ENCODE data around the gene CTTN.

The CTTN gene

DNA sequence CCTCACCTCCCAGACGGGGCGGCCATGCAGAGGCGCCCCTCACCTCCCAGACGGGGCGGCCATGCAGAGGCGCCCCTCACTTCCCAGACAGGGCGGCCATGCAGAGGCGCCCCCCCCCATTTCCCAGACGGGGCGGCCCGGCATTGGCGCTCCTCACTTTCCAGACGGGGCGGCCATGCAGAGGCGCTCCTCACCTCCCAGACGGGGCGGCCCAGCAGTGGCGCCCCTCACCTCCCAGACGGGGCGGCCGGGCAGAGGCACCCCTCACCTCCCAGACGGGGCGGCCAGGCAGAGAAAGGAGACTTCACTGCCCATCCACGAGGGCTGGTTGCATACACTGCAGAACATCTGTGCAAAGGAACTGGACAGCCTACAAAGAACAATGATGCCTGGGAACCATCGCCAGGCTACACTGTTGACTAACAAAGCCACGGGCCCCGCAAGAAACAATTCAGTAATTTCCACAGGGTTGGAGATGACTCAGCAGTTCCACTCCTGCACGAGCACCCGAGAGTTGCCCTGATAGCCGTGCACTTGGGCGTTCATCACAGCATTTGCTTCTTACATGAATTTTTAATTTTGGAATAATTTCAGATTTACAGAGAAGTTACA is 58.7 kb downstream of the CTTN start:
- no CpG with 5 or more reads among the region's 31 CpGs for WGBS (ENCODE audit: extremely low coverage, insufficient coverage, low lambda C conversion rate)
- no peak overlapping the region for H3K56ac ChIP-seq (ENCODE audit: low read length)
- DNase-seq: no peak

GRCh38 chr11:70458736-70459135 is 60.4 kb downstream of the CTTN start:
- Histone ChIP-seq H3K4me3 (ENCODE audit: low read length) (no peak overlapping the region), H4K5ac (ENCODE audit: low read length) (no peak overlapping the region), H3K4me1 (ENCODE audit: control insufficient read depth, low read depth, low read length) (no peaks in the 10 kb centered on the region), H4K8ac (ENCODE audit: low read depth, low read length) (no peak overlapping the region), H3K79me2 (ENCODE audit: control insufficient read depth, insufficient read depth, low read length) (no peaks in the 10 kb centered on the region), H3K18ac (ENCODE audit: low read length) (no peak overlapping the region), H3K79me1 (ENCODE audit: low read length) (no peaks in the 10 kb centered on the region), H2BK15ac (replicated peaks; ENCODE audit: low read depth) (no peak overlapping the region), H2AK5ac (ENCODE audit: low read length) (no peak overlapping the region), H2BK120ac (ENCODE audit: low read depth, low read length) (no peak overlapping the region), H3K36me3 (ENCODE audit: control insufficient read depth, insufficient read depth, low read length) (no peaks in the 10 kb centered on the region), H3K4ac (ENCODE audit: low read depth, low read length) (no peak overlapping the region), H3K27me3 (ENCODE audit: insufficient read depth, low read length, poor library complexity) (no peaks in the 10 kb centered on the region), H3K23ac (ENCODE audit: low read length) (no peak overlapping the region), H3K4me2 (ENCODE audit: low read length) (no peak overlapping the region), H3K9ac (ENCODE audit: low read length) (no peak overlapping the region), H3K56ac (ENCODE audit: low read length) (no peak overlapping the region), H2BK5ac (ENCODE audit: low read length) (no peak overlapping the region), H3K27ac (ENCODE audit: low read depth, low read length) (no peak overlapping the region)
- DNase-seq: no peak
- WGBS (ENCODE audit: extremely low coverage, insufficient coverage, low lambda C conversion rate): no CpG with 5 or more reads among the region's 2 CpGs

More for the DNA sequence above, 58.7 kb downstream of the CTTN start:
- Histone ChIP-seq H4K8ac (ENCODE audit: low read depth, low read length) (no peak overlapping the region), H3K9ac (ENCODE audit: low read length) (no peak overlapping the region), H2BK120ac (ENCODE audit: low read depth, low read length) (no peak overlapping the region), H2BK15ac (replicated peaks; ENCODE audit: low read depth) (no peak overlapping the region), H3K27ac (ENCODE audit: low read depth, low read length) (no peak overlapping the region), H2BK5ac (ENCODE audit: low read length) (no peak overlapping the region), H3K18ac (ENCODE audit: low read length) (no peak overlapping the region), H3K4ac (ENCODE audit: low read depth, low read length) (no peak overlapping the region), H3K79me2 (ENCODE audit: control insufficient read depth, insufficient read depth, low read length) (no peaks in the 10 kb centered on the region), H2AK5ac (ENCODE audit: low read length) (no peak overlapping the region), H3K27me3 (ENCODE audit: insufficient read depth, low read length, poor library complexity) (no peaks in the 10 kb centered on the region), H4K5ac (ENCODE audit: low read length) (no peak overlapping the region), H3K4me1 (ENCODE audit: control insufficient read depth, low read depth, low read length) (no peaks in the 10 kb centered on the region), H3K4me2 (ENCODE audit: low read length) (no peak overlapping the region), H3K4me3 (ENCODE audit: low read length) (no peak overlapping the region), H3K79me1 (ENCODE audit: low read length) (no peaks in the 10 kb centered on the region), H3K36me3 (ENCODE audit: control insufficient read depth, insufficient read depth, low read length) (no peaks in the 10 kb centered on the region), H3K23ac (ENCODE audit: low read length) (no peak overlapping the region)

DNA sequence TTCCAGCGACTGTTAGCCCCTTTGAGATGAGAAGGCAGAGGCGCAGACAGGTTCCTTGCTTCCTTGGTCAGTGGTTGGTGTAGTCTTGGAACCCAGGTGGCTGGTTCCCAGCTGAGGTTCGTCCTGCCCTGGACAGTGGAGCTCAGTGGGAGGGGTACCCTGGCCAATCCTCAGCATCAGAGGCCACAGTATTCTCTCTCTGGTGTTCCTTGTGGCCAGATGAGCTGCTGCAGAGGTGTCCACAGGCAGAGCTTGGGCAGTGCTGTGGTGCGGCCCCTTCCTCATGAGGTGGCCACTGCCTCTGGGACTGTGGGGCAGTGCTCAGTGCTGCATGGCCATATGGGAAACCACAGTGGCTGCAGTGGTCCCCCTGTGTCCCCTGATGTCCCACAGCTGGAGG is 61.8 kb downstream of the CTTN start:
- no peak overlapping the region for H3K27ac ChIP-seq (ENCODE audit: low read depth, low read length)
- no peak overlapping the region for H3K4me3 ChIP-seq (ENCODE audit: low read length)
- no peak for DNase-seq
- H3K4me2 ChIP-seq (ENCODE audit: low read length): no peak overlapping the region
- no peak overlapping the region for H3K18ac ChIP-seq (ENCODE audit: low read length)
- no peak overlapping the region for H2BK5ac ChIP-seq (ENCODE audit: low read length)
- no peaks in the 10 kb centered on the region for H3K79me2 ChIP-seq (ENCODE audit: control insufficient read depth, insufficient read depth, low read length)
- no peaks in the 10 kb centered on the region for H3K27me3 ChIP-seq (ENCODE audit: insufficient read depth, low read length, poor library complexity)
- no peak overlapping the region for H4K8ac ChIP-seq (ENCODE audit: low read depth, low read length)
- no peak overlapping the region for H2BK15ac ChIP-seq (replicated peaks; ENCODE audit: low read depth)
- H2BK120ac ChIP-seq (ENCODE audit: low read depth, low read length): no peak overlapping the region
- WGBS (ENCODE audit: extremely low coverage, insufficient coverage, low lambda C conversion rate): no CpG with 5 or more reads among the region's 4 CpGs
- H3K4me1 ChIP-seq (ENCODE audit: control insufficient read depth, low read depth, low read length): no peaks in the 10 kb centered on the region
- no peak overlapping the region for H3K56ac ChIP-seq (ENCODE audit: low read length)
- no peak overlapping the region for H4K5ac ChIP-seq (ENCODE audit: low read length)
- H3K4ac ChIP-seq (ENCODE audit: low read depth, low read length): no peak overlapping the region
- no peak overlapping the region for H3K23ac ChIP-seq (ENCODE audit: low read length)
- no peak overlapping the region for H2AK5ac ChIP-seq (ENCODE audit: low read length)
- H3K9ac ChIP-seq (ENCODE audit: low read length): no peak overlapping the region
- H3K79me1 ChIP-seq (ENCODE audit: low read length): no peaks in the 10 kb centered on the region
- H3K36me3 ChIP-seq (ENCODE audit: control insufficient read depth, insufficient read depth, low read length): no peaks in the 10 kb centered on the region

- Histone ChIP-seq H3K27me3 (ENCODE audit: insufficient read depth, low read length, poor library complexity) (no peaks in the 10 kb centered on the region), H2BK120ac (ENCODE audit: low read depth, low read length) (no peak overlapping the region), H3K9ac (ENCODE audit: low read length) (no peak overlapping the region), H3K56ac (ENCODE audit: low read length) (no peak overlapping the region), H3K4me2 (ENCODE audit: low read length) (no peak overlapping the region), H4K8ac (ENCODE audit: low read depth, low read length) (no peak overlapping the region), H2BK15ac (replicated peaks; ENCODE audit: low read depth) (no peak overlapping the region), H3K27ac (ENCODE audit: low read depth, low read length) (no peak overlapping the region), H2AK5ac (ENCODE audit: low read length) (no peak overlapping the region), H3K4me1 (ENCODE audit: control insufficient read depth, low read depth, low read length) (no peaks in the 10 kb centered on the region), H3K23ac (ENCODE audit: low read length) (no peak overlapping the region), H3K18ac (ENCODE audit: low read length) (no peak overlapping the region), H2BK5ac (ENCODE audit: low read length) (no peak overlapping the region), H3K79me1 (ENCODE audit: low read length) (no peaks in the 10 kb centered on the region), H4K5ac (ENCODE audit: low read length) (no peak overlapping the region), H3K4ac (ENCODE audit: low read depth, low read length) (no peak overlapping the region), H3K79me2 (ENCODE audit: control insufficient read depth, insufficient read depth, low read length) (no peaks in the 10 kb centered on the region), H3K4me3 (ENCODE audit: low read length) (no peak overlapping the region), H3K36me3 (ENCODE audit: control insufficient read depth, insufficient read depth, low read length) (no peaks in the 10 kb centered on the region)
- no CpG with 5 or more reads among the region's 10 CpGs for WGBS (ENCODE audit: extremely low coverage, insufficient coverage, low lambda C conversion rate)
- no peak for DNase-seq
These were observed 62.6 kb downstream of the CTTN start for GRCh38 chr11:70460964-70461363.

DNA sequence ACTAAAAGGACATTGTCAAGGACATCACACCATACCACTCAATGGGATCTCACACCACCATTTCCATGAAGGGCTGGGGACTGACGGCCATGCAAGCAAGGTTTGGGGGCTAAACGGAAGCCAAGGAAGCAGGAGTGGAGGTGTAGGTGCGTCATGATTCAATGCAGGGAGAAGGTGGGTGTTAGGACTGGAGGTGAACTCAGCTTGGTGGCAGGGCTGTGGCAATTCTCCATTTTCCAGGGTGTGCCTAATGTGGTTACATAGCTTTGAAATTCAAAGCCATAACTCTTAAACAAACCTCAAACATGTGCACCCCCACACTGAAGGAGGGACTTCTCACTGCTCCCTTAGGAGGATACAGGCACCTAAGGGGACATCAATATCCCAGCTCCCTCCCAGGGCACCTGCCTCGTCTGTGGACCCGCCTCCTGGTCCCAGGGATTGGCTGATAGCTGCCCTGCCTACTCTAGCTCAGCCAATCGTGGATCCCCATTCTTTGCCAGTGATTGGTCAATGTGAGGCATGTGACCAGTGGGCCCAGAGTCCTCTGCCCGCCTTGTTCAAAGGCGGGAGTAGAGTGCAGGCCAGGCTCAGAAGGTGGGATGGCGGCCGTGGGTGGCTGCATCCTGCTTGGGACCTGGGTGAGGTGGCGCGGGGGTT is 64.6 kb downstream of the CTTN start:
- no peak overlapping the region for H2BK15ac ChIP-seq (replicated peaks; ENCODE audit: low read depth)
- no CpG with 5 or more reads among the region's 12 CpGs for WGBS (ENCODE audit: extremely low coverage, insufficient coverage, low lambda C conversion rate)
- no peaks in the 10 kb centered on the region for H3K79me1 ChIP-seq (ENCODE audit: low read length)
- no peaks in the 10 kb centered on the region for H3K79me2 ChIP-seq (ENCODE audit: control insufficient read depth, insufficient read depth, low read length)
- H3K56ac ChIP-seq (ENCODE audit: low read length): no peak overlapping the region
- H3K4me2 ChIP-seq (ENCODE audit: low read length): no peak overlapping the region
- no peak overlapping the region for H3K18ac ChIP-seq (ENCODE audit: low read length)
- no peaks in the 10 kb centered on the region for H3K36me3 ChIP-seq (ENCODE audit: control insufficient read depth, insufficient read depth, low read length)
- H4K5ac ChIP-seq (ENCODE audit: low read length): no peak overlapping the region
- H2BK5ac ChIP-seq (ENCODE audit: low read length): no peak overlapping the region
- H3K27ac ChIP-seq (ENCODE audit: low read depth, low read length): no peak overlapping the region
- H2BK120ac ChIP-seq (ENCODE audit: low read depth, low read length): no peak overlapping the region
- no peak overlapping the region for H3K23ac ChIP-seq (ENCODE audit: low read length)
- no peaks in the 10 kb centered on the region for H3K27me3 ChIP-seq (ENCODE audit: insufficient read depth, low read length, poor library complexity)
- no peak overlapping the region for H3K4ac ChIP-seq (ENCODE audit: low read depth, low read length)
- H3K4me1 ChIP-seq (ENCODE audit: control insufficient read depth, low read depth, low read length): no peaks in the 10 kb centered on the region
- H3K9ac ChIP-seq (ENCODE audit: low read length): no peak overlapping the region
- H3K4me3 ChIP-seq (ENCODE audit: low read length): no peak overlapping the region
- no peak overlapping the region for H4K8ac ChIP-seq (ENCODE audit: low read depth, low read length)
- DNase-seq: peak; percentile 50
- no peak overlapping the region for H2AK5ac ChIP-seq (ENCODE audit: low read length)
